GM21619 (cell line): ENCODE measurements around the gene TEX264.
"Not testable (repeated sequence)": the region's sequence is repeated elsewhere in the genome, so short reads cannot be mapped to it uniquely, and the experiment has no call there.

ENCODE experiments used
- ATAC-seq: cut with Tn5 transposase; IDR thresholded peaks from one replicate; pipeline ENCODE4 v1.9.1; 2021; ENCODE audit not compliant: unreplicated experiment

The TEX264 gene

GRCh38 chr3:51670823-51671733 is at the start of gene TEX264:
Gene TEX264 (plus strand): TSS chr3:51671252. CDS start chr3:51674305, 3,053 bp downstream.
- peak; percentile 70 for ATAC-seq

GRCh38 chr3:51622413-51622812 is 48.6 kb upstream of the TEX264 start:
- no peak for ATAC-seq

- ATAC-seq = no peak
Observed at GRCh38 chr3:51622868-51623267, 48.2 kb upstream of the TEX264 start.

DNA sequence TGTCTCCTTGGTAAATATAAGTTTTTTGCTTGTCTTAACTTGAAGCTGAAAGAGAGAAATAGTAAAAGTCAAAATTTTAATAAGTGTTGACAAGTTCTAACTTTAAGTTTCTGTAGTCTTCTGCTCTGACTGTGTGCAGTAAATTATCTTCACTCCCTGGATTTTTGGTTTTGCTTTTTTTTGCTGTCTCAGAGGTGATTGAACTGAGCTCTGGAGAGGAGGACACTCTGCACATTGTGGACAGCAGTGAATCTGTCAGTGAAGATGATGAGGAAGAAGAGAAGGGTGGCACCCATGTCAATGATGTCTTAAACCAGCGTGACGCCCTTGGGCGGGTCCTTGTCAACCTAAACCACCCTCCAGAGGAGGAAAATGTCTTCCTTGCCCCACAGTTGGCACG is 40.5 kb upstream of the TEX264 start:
- no peak for ATAC-seq

DNA sequence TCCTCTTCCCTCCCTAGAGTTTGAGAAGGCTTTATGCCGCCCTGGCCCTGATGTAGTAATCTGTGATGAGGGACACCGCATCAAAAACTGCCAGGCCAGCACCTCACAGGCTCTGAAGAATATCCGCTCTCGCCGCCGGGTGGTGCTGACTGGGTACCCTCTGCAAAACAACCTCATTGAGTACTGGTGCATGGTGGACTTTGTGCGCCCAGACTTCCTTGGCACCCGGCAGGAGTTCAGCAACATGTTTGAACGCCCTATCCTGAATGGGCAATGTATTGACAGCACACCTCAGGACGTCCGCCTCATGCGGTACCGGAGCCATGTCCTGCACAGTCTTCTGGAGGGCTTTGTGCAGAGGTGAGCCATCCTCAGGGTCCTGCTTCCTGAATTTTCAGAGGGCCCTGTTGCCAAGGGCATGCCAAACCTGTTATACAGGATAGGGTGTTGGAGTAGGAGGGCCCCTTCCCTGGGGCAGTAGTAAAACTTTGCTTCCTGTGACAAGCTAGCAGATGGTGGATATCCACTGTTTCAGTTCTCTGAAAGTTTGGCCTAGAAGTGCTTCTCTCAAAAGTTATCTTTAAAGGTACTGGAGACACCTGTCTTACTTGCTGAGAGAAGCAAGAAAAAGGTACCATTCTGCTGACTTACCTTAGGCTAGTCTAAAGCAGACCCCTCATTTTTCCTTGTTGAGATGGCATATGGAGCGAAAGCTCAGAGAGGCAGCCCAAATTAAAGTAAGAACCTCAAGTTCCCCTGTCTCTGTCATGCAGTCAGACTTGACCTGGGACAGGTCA is 33.7 kb upstream of the TEX264 start:
- no peak for ATAC-seq

DNA sequence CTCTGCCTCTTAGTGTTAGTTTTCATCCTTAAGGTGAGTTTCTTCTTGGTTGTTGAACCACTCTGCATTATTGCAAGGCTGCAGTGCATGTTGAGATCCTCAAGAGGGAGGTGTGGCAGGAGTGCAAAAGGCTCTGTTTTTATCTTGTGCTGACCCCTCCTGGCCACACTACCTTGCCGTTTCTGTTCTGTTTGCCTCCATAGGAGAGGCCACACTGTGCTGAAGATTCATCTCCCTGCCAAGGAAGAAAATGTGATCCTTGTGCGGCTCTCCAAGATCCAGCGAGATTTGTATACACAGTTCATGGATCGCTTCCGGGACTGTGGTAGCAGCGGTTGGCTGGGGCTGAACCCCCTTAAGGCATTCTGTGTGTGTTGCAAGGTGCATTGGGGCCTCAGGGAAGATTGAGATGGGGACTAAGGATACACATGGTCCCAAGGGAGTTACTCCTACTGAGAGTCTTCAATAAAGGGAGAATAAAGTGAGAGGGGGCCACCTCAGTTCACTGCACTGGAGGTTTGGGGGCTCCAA is 33.0 kb upstream of the TEX264 start:
- no peak for ATAC-seq

GRCh38 chr3:51642462-51642861 is 28.6 kb upstream of the TEX264 start:
- no peak for ATAC-seq

DNA sequence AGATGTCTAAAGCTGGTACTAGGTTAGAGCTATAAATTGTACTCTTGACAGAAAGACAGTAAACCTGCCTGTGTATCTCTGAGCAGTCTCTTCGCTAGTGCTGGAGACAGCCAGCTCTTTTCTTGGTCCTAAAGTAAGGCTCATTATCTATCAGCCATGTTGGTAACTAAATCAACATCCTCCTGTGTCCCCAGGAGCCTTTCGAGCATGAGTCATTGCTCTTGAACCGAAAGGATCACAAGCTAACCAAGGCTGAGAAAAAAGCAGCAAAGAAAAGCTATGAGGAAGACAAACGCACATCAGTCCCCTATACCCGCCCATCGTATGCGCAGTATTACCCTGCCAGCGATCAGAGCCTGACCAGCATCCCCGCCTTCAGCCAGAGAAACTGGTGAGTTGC is 25.0 kb upstream of the TEX264 start:
- no peak for ATAC-seq

GRCh38 chr3:51652103-51652502 is 18.9 kb upstream of the TEX264 start:
- not testable (repeated sequence) for ATAC-seq

- not testable (repeated sequence) for ATAC-seq
Observed at GRCh38 chr3:51653409-51653808, 17.6 kb upstream of the TEX264 start.

DNA sequence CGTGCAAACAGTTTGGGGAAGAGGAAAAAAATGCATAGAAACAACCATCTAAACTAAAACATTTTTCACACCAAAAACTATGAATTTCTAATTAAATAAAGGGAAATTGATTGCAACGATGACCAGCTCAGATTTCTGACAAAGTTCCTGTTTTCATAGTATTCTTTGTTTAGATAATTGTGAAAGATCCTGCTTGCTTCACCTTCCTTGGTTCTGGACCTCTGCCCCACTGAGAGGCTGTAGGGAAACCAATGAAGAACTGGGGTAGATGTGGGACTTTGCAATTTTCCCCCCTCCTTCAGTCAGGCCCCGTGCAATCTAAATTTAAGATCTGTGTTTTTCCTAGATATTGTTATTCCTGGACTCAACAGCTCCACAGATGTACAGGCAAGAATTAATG is 13.8 kb upstream of the TEX264 start:
- ATAC-seq = no peak

DNA sequence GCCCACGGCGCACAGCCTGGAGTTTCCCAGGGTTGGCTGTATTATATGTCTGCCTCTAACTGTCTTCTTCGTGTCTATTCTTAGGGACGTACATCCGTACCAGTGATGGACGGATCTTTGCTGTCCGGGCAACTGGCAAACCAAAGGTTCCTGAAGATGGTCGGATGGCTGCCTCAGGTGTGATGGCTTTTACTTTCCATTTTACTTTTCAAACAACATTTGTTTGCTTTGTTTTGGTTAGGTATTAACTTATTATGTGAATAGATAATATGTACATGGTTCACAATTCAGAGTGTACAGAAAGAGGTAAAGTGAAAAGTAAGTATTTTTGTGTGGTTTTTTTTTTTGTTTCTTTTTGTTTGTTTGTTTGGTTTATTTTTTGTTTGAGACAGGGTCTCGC is 11.1 kb upstream of the TEX264 start:
- no peak for ATAC-seq

- no peak for ATAC-seq
Observed at GRCh38 chr3:51662456-51662855, 8.6 kb upstream of the TEX264 start.

GRCh38 chr3:51668756-51669155 is 2.3 kb upstream of the TEX264 start:
- ATAC-seq = no peak

GRCh38 chr3:51669241-51670052 is 1.6 kb upstream of the TEX264 start:
- no peak for ATAC-seq

- ATAC-seq = no peak
Observed at GRCh38 chr3:51670053-51670822, 814 bp upstream of the TEX264 start.

GRCh38 chr3:51671734-51672475 is 853 bp downstream of the TEX264 start:
- ATAC-seq = peak; percentile 33

DNA sequence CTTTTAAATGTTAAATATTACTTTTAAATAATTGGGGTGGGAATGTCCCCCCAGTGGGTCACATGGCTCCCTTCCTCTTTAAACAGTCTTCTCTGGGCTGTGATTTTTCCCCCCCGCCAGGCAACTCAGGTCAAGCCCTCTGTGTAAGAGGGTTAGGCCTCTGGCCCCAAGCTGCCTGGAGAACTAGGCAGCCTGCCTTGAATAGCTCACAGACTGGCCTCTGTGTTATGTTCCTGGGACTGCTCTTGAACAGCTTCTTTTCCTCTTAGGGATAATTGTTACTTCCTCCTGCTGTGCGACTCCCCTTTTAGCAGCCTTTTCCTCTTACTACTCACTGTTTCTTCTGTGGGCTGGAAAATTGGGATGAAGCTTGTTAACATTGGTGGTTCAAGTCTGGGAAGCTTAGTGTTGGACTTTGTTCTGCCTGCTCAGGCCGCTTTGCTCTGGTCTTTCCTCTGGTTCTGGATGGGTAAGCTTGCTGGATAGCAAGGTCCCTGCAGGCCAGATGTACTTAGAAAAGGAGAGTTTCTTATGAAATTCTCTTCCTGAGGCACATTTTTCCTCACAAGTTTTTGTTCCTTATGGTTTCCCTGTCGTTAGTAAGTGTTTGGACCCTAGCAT is 2.2 kb downstream of the TEX264 start:
- no peak for ATAC-seq
